Stomach (tissue), 4 donors: ENCODE results near the gene CDH26.

Source experiments
- CTCF ChIP-seq, 7 experiments: fragments of 450-650 bp in 4 of 7; fragments of 200-600 bp in 3 of 7; sonication (generic) in 3 of 7; IDR thresholded peaks; one replicate each; pipeline ENCODE4 v1.5.1; 2016 to 2019; ENCODE audit warnings: antibody characterized with exemption in 7 of 7, control low read depth in 2 of 7, mild to moderate bottlenecking in 1 of 7
- POLR2A ChIP-seq, 4 donors: fragments of 450-650 bp; IDR thresholded peaks; one replicate each; pipeline ENCODE4 v1.6.1; 2016; ENCODE audit warnings: antibody characterized with exemption in 4 of 4, control low read depth in 2 of 4, mild to moderate bottlenecking in 1 of 4, moderate library complexity in 1 of 4
- POLR2AphosphoS5 ChIP-seq, 3 donors: sonication (generic); formaldehyde crosslinking; IDR thresholded peaks; one replicate each; pipeline ENCODE4 v1.6.1; 2016; ENCODE audit warnings: antibody characterized with exemption in 3 of 3

GRCh38 chr20:60009318-60009717 is 51.1 kb downstream of the CDH26 start:
- TF ChIP-seq CTCF (IDR thresholded peaks at IDR 0.05) (no peak), POLR2A (IDR thresholded peaks at IDR 0.05) (no peak), POLR2AphosphoS5 (IDR thresholded peaks at IDR 0.05) (no peak)
